G401.6 (cell line): ENCODE measurements around the gene TBC1D4.

Source experiments
- FAIRE-seq: peaks from 2 replicates; lab custom pipeline; 2012; peaks lifted over from hg19 to GRCh38; lab: Jason Lieb, UNC

TBC1D4 gene

GRCh38 chr13:75482070-75482819 is at the start of gene TBC1D4:
TBC1D4 (minus strand) TSS chr13:75482169; CDS start chr13:75481767, 402 bp downstream.
- FAIRE-seq: no peak

GRCh38 chr13:75530549-75530961 is 48.6 kb upstream of the TBC1D4 start:
- FAIRE-seq: no peak

GRCh38 chr13:75521956-75522355 is 40.0 kb upstream of the TBC1D4 start:
- FAIRE-seq: no peak

- no peak for FAIRE-seq
Observed at GRCh38 chr13:75518439-75519088, 36.6 kb upstream of the TBC1D4 start.

GRCh38 chr13:75514080-75514995 is 32.4 kb upstream of the TBC1D4 start:
- FAIRE-seq: no peak

GRCh38 chr13:75513271-75513670 is 31.3 kb upstream of the TBC1D4 start:
- no peak for FAIRE-seq

- FAIRE-seq: no peak
Observed at GRCh38 chr13:75512253-75512652, 30.3 kb upstream of the TBC1D4 start.

GRCh38 chr13:75511051-75511625 is 29.2 kb upstream of the TBC1D4 start:
- FAIRE-seq: no peak

GRCh38 chr13:75508002-75508548 is 26.1 kb upstream of the TBC1D4 start:
- no peak for FAIRE-seq

- FAIRE-seq: no peak
Observed at GRCh38 chr13:75507027-75508001, 25.3 kb upstream of the TBC1D4 start.

GRCh38 chr13:75506018-75506417 is 24.0 kb upstream of the TBC1D4 start:
- no peak for FAIRE-seq

- no peak for FAIRE-seq
Observed at GRCh38 chr13:75505327-75505726, 23.4 kb upstream of the TBC1D4 start.

- no peak for FAIRE-seq
Observed at GRCh38 chr13:75495938-75496337, 14.0 kb upstream of the TBC1D4 start.

GRCh38 chr13:75494491-75494890 is 12.5 kb upstream of the TBC1D4 start:
- FAIRE-seq: no peak

- no peak for FAIRE-seq
Observed at GRCh38 chr13:75493156-75493555, 11.2 kb upstream of the TBC1D4 start.

- FAIRE-seq: no peak
Observed at GRCh38 chr13:75492389-75492788, 10.4 kb upstream of the TBC1D4 start.

- no peak for FAIRE-seq
Observed at GRCh38 chr13:75491376-75491775, 9.4 kb upstream of the TBC1D4 start.

GRCh38 chr13:75489502-75490263 is 7.7 kb upstream of the TBC1D4 start:
- no peak for FAIRE-seq

GRCh38 chr13:75486146-75487062 is 4.4 kb upstream of the TBC1D4 start:
- no peak for FAIRE-seq
